A673 (cell line): ENCODE measurements around the gene CLCNKB.

Source experiments
- CTCF ChIP-seq: fragments of 300-800, 200-600 bp; sonication (generic); conservative IDR thresholded peaks from 2 replicates; pipeline ENCODE4 v1.5.1; 2017; ENCODE audit warnings: low read depth, mild to moderate bottlenecking, antibody characterized with exemption, low read length, moderate library complexity, mixed read lengths
- EZH2 ChIP-seq: fragments of 200-600 bp; sonication (generic); IDR thresholded peaks from 2 replicates; pipeline ENCODE4 v1.6.1; 2017; ENCODE audit warnings: borderline replicate concordance, low read depth, mild to moderate bottlenecking, mixed read lengths, antibody characterized with exemption, low read length; ENCODE audit not compliant: poor library complexity, severe bottlenecking

- TF ChIP-seq CTCF (no peak), EZH2 (no peak)
Observed at GRCh38 chr1:16091296-16091695, 47.7 kb downstream of the CLCNKB start.
